ENCODE results near the gene MAP2K2.

MAP2K2 gene

GRCh38 chr19:4075373-4075772 is 48.5 kb downstream of the MAP2K2 start:
- DNase-seq = no peak

GRCh38 chr19:4071610-4072009 is 52.3 kb downstream of the MAP2K2 start:
- DNase-seq = no peak

GRCh38 chr19:4069331-4069959 is 54.5 kb downstream of the MAP2K2 start:
- DNase-seq = no peak

- peak; percentile 24 for DNase-seq
Measured at GRCh38 chr19:4068047-4068966, 55.6 kb downstream of the MAP2K2 start.

GRCh38 chr19:4067396-4068046 is 56.4 kb downstream of the MAP2K2 start:
- peak; percentile 62 for DNase-seq

GRCh38 chr19:4066682-4067395 is 57.1 kb downstream of the MAP2K2 start, which contains the start of gene ZBTB7A:
Gene ZBTB7A (minus strand): TSS chr19:4066899. CDS start chr19:4055232, 11,667 bp downstream.
- peak; percentile 87 for DNase-seq

- DNase-seq = no peak
Measured at GRCh38 chr19:4066176-4066606, 57.7 kb downstream of the MAP2K2 start.

- peak; percentile 99 for DNase-seq
Measured at GRCh38 chr19:4065430-4066175, 58.3 kb downstream of the MAP2K2 start.

- peak; percentile 63 for DNase-seq
Measured at GRCh38 chr19:4064496-4065260, 59.2 kb downstream of the MAP2K2 start.

- DNase-seq = no peak
Measured at GRCh38 chr19:4064149-4064495, 59.8 kb downstream of the MAP2K2 start.

GRCh38 chr19:4063369-4064148 is 60.4 kb downstream of the MAP2K2 start:
- DNase-seq = no peak

GRCh38 chr19:4062419-4063368 is 61.2 kb downstream of the MAP2K2 start:
- DNase-seq = no peak

- DNase-seq = no peak
Measured at GRCh38 chr19:4061683-4062418, 62.1 kb downstream of the MAP2K2 start.

GRCh38 chr19:4061178-4061682 is 62.7 kb downstream of the MAP2K2 start:
- DNase-seq = no peak

GRCh38 chr19:4060621-4061177 is 63.2 kb downstream of the MAP2K2 start:
- no peak for DNase-seq

GRCh38 chr19:4059891-4060620 is 63.9 kb downstream of the MAP2K2 start:
- DNase-seq = no peak

- DNase-seq = no peak
Measured at GRCh38 chr19:4059453-4059871, 64.5 kb downstream of the MAP2K2 start.
